GM21737 (cell line): ENCODE results near the gene DSCAM.

Source experiments
- ATAC-seq: cut with Tn5 transposase; IDR thresholded peaks from one replicate; pipeline ENCODE4 v1.9.1; 2021; ENCODE audit warnings: mild to moderate bottlenecking, moderate library complexity; ENCODE audit not compliant: unreplicated experiment

Gene DSCAM

GRCh38 chr21:40618191-40618973 lies 228.6 kb downstream of the DSCAM start:
- no peak for ATAC-seq

GRCh38 chr21:40616377-40616704 lies 230.6 kb downstream of the DSCAM start:
- ATAC-seq = no peak

- ATAC-seq = no peak
Measured at GRCh38 chr21:40615505-40616376, 231.2 kb downstream of the DSCAM start.

- no peak for ATAC-seq
Measured at GRCh38 chr21:40613546-40614030, 233.4 kb downstream of the DSCAM start.

- no peak for ATAC-seq
Measured at GRCh38 chr21:40610345-40610744, 236.6 kb downstream of the DSCAM start.

- ATAC-seq = no peak
Measured at GRCh38 chr21:40606341-40606740, 240.6 kb downstream of the DSCAM start.

- no peak for ATAC-seq
Measured at GRCh38 chr21:40605094-40605493, 241.9 kb downstream of the DSCAM start.

- ATAC-seq = no peak
Measured at GRCh38 chr21:40603774-40604173, 243.2 kb downstream of the DSCAM start.

GRCh38 chr21:40602080-40602479 lies 244.9 kb downstream of the DSCAM start:
- no peak for ATAC-seq

GRCh38 chr21:40595806-40596205 lies 251.2 kb downstream of the DSCAM start:
- ATAC-seq = no peak

GRCh38 chr21:40587736-40588346 lies 259.1 kb downstream of the DSCAM start:
- ATAC-seq = no peak

- no peak for ATAC-seq
Measured at GRCh38 chr21:40586575-40586974, 260.4 kb downstream of the DSCAM start.

- no peak for ATAC-seq
Measured at GRCh38 chr21:40577285-40578043, 269.5 kb downstream of the DSCAM start.

- ATAC-seq = no peak
Measured at GRCh38 chr21:40575976-40576375, 271.0 kb downstream of the DSCAM start.

- no peak for ATAC-seq
Measured at GRCh38 chr21:40569357-40569756, 277.6 kb downstream of the DSCAM start.

- ATAC-seq = no peak
Measured at GRCh38 chr21:40568807-40569206, 278.2 kb downstream of the DSCAM start.

- ATAC-seq = no peak
Measured at GRCh38 chr21:40567501-40567900, 279.5 kb downstream of the DSCAM start.

GRCh38 chr21:40566486-40566885 lies 280.5 kb downstream of the DSCAM start:
- no peak for ATAC-seq

- no peak for ATAC-seq
Measured at GRCh38 chr21:40564318-40564717, 282.6 kb downstream of the DSCAM start.

GRCh38 chr21:40563900-40564299 lies 283.1 kb downstream of the DSCAM start:
- ATAC-seq = no peak
